Bronchial epithelial cell (primary cell): ENCODE data around the gene SEMA3G. TPM values are rescaled to one million over a fixed set of nuclear protein-coding genes. Genes with fewer than 3 reads are reported as not detected.

Experiments
- DNase-seq: peaks from one replicate; pipeline ENCODE4 v3.0.0-alpha.2; 2010; ENCODE audit warnings: low read depth
- FAIRE-seq: peaks from 2 replicates; lab custom pipeline; 2011; peaks lifted over from hg19 to GRCh38; lab: Jason Lieb, UNC
- H3K27me3 ChIP-seq: 2 replicates; pipeline ENCODE4 v1.5.1; 2011; ENCODE audit warnings: low read length; ENCODE audit not compliant: control insufficient read depth, insufficient read depth
- H3K36me3 ChIP-seq: 2 replicates; pipeline ENCODE4 v1.5.1; 2011; ENCODE audit warnings: low read length; ENCODE audit not compliant: control insufficient read depth, insufficient read depth
- H3K4me3 ChIP-seq: 2 replicates; pipeline ENCODE4 v1.5.1; 2011; ENCODE audit warnings: mild to moderate bottlenecking, low read depth, low read length, control low read depth
- CTCF ChIP-seq: IDR thresholded peaks from 2 replicates; pipeline ENCODE4 v1.5.1; 2011; ENCODE audit warnings: mild to moderate bottlenecking, moderate library complexity, low read length, control low read depth, inconsistent platforms; ENCODE audit not compliant: insufficient read depth, severe bottlenecking
- total RNA-seq: library from RNA; depleted of rRNA; stranded (reverse); fragments of >200 nt; gene quantifications from 2 replicates; pipeline ENCODE4 v1.2.1, GENCODE V29; 2014

SEMA3G gene
- total RNA-seq, 1 donor from 2014 or later, result under 0.01 TPM

- Histone ChIP-seq H3K4me3 (no peak overlapping the region), H3K27me3 (no peaks in the 10 kb centered on the region), H3K36me3 (no peaks in the 10 kb centered on the region)
- DNase-seq (no peak), FAIRE-seq (no peak)
- no peak for TF ChIP-seq CTCF
These were observed 7.8 kb upstream of the SEMA3G start for GRCh38 chr3:52452570-52453221.

GRCh38 chr3:52452126-52452525 lies 7.2 kb upstream of the SEMA3G start:
- DNase-seq, result no peak
- Histone ChIP-seq H3K36me3 (no peaks in the 10 kb centered on the region), H3K4me3 (no peak overlapping the region), H3K27me3 (no peaks in the 10 kb centered on the region)
- TF ChIP-seq CTCF, result no peak
- FAIRE-seq, result no peak

GRCh38 chr3:52451237-52452083 lies 6.6 kb upstream of the SEMA3G start:
- DNase-seq (no peak), FAIRE-seq (no peak)
- Histone ChIP-seq H3K27me3 (no peaks in the 10 kb centered on the region), H3K36me3 (no peaks in the 10 kb centered on the region), H3K4me3 (no peak overlapping the region)
- no peak for TF ChIP-seq CTCF

GRCh38 chr3:52450489-52451236 lies 5.8 kb upstream of the SEMA3G start:
- no peaks in the 10 kb centered on the region for H3K36me3 ChIP-seq
- FAIRE-seq (no peak), DNase-seq (no peak)
- no peak overlapping the region for H3K4me3 ChIP-seq
- no peaks in the 10 kb centered on the region for H3K27me3 ChIP-seq
- no peak for TF ChIP-seq CTCF

- Histone ChIP-seq H3K4me3 (no peak overlapping the region), H3K36me3 (no peaks in the 10 kb centered on the region), H3K27me3 (no peaks in the 10 kb centered on the region)
- no peak for TF ChIP-seq CTCF
- no peak for DNase-seq
- no peak for FAIRE-seq
These were observed 2.8 kb upstream of the SEMA3G start for GRCh38 chr3:52447512-52448355.
